MCF 10A (cell line): ENCODE results near the gene APOC1. TPM values are rescaled to one million over a fixed set of nuclear protein-coding genes. Genes with fewer than 3 reads are reported as not detected.
"Not testable (repeated sequence)": the region's sequence is repeated elsewhere in the genome, so short reads cannot be mapped to it uniquely, and the experiment has no call there.

ENCODE experiments used
- BruUV-seq: library from RNA; stranded (reverse); fragments of 400-500 nt; replicated peaks from 2 replicates; lab custom pipeline; 2021; lab: Mats Ljungman, UMichigan
- CTCF ChIA-PET: fragments of 300-600 bp; sonication (Branson Sonifier 250); formaldehyde crosslinking; extraction: SDS; loops from one replicate; lab custom pipeline; 2021; ENCODE audit warnings: antibody characterized with exemption, inconsistent platforms; lab: Yijun Ruan, JAX
- POLR2A ChIA-PET: fragments of 300-600, 350-650 bp; sonication (Branson Sonifier 250); formaldehyde crosslinking; extraction: SDS; loops from one replicate; lab custom pipeline; 2020; ENCODE audit warnings: antibody characterized with exemption, inconsistent platforms; lab: Yijun Ruan, JAX
- DNase-seq: peaks from one replicate; pipeline ENCODE4 v3.0.0-alpha.2; 2018; ENCODE audit not compliant: unreplicated experiment
- H3K27ac Mint-ChIP-seq: one replicate; pipeline ENCODE4 v1.8.0; 2022; ENCODE audit warnings: mild to moderate bottlenecking, low read depth, mixed read lengths; ENCODE audit not compliant: unreplicated experiment
- H3K27me3 Mint-ChIP-seq: one replicate; pipeline ENCODE4 v1.8.0; 2022; ENCODE audit warnings: mixed read lengths; ENCODE audit not compliant: insufficient read depth, unreplicated experiment
- H3K36me3 Mint-ChIP-seq: one replicate; pipeline ENCODE4 v1.8.0; 2022; ENCODE audit warnings: mild to moderate bottlenecking, moderate library complexity, mixed read lengths; ENCODE audit not compliant: insufficient read depth, unreplicated experiment
- H3K4me1 Mint-ChIP-seq: one replicate; pipeline ENCODE4 v1.8.0; 2022; ENCODE audit warnings: mixed read lengths; ENCODE audit not compliant: insufficient read depth, unreplicated experiment
- H3K4me3 Mint-ChIP-seq: one replicate; pipeline ENCODE4 v1.8.0; 2022; ENCODE audit warnings: mild to moderate bottlenecking, moderate library complexity, mixed read lengths; ENCODE audit not compliant: unreplicated experiment
- H3K9me3 Mint-ChIP-seq: one replicate; pipeline ENCODE4 v1.8.0; 2022; ENCODE audit warnings: mixed read lengths; ENCODE audit not compliant: unreplicated experiment
- CTCF ChIP-seq: fragments of 200-600 bp; IDR thresholded peaks from one replicate; pipeline ENCODE4 v1.8.0; 2022; ENCODE audit warnings: antibody characterized with exemption, mild to moderate bottlenecking; ENCODE audit not compliant: unreplicated experiment
- intact Hi-C: fragments of 100-400 bp; cut with micrococcal nuclease; formaldehyde crosslinking; loops from 2 replicates; pipeline ENCODE4 v1.14.1; 2022
- total RNA-seq: library from RNA; stranded (reverse); gene quantifications from 2 replicates; pipeline ENCODE4 v1.2.3, GENCODE V29; 2022

APOC1 gene
- total RNA-seq, 1 experiment from 2014 or later: 1.1 TPM

- POLR2A ChIA-PET: interaction anchor here (0.6 kb wide), 1 partner anchor 20 kb away, joined by 3 read pairs; no protein-coding TSS in a partner anchor
- intact Hi-C loops: no loop called here
- H3K9me3 Mint-ChIP-seq: no peaks in the 10 kb centered on the region
- H3K4me1 Mint-ChIP-seq: no peaks in the 10 kb centered on the region
- TF ChIP-seq CTCF: no peak
- no peaks in the 10 kb centered on the region for H3K36me3 Mint-ChIP-seq
- H3K27ac Mint-ChIP-seq: no peak overlapping the region
- CTCF ChIA-PET: interaction anchor here (1.1 kb wide), 1 partner anchor 100 kb away, joined by 4 read pairs; no protein-coding TSS in a partner anchor
- no TSS peak for BruUV-seq
- H3K27me3 Mint-ChIP-seq: no peaks in the 10 kb centered on the region
- DNase-seq: no peak
- H3K4me3 Mint-ChIP-seq: no peak overlapping the region
Measured at GRCh38 chr19:44884566-44884965, 29.8 kb upstream of the APOC1 start.

GRCh38 chr19:44886141-44886540 lies 28.3 kb upstream of the APOC1 start:
- H3K36me3 Mint-ChIP-seq: no peaks in the 10 kb centered on the region
- no peaks in the 10 kb centered on the region for H3K27me3 Mint-ChIP-seq
- no peak for TF ChIP-seq CTCF
- H3K27ac Mint-ChIP-seq: no peak overlapping the region
- intact Hi-C loops: no loop called here
- H3K4me1 Mint-ChIP-seq: peaks cover 6% of the 10 kb centered on the region
- BruUV-seq: no TSS peak
- ChIA-PET POLR2A (no interaction called here), CTCF (no interaction called here)
- DNase-seq: no peak
- H3K4me3 Mint-ChIP-seq: no peak overlapping the region
- H3K9me3 Mint-ChIP-seq: no peaks in the 10 kb centered on the region

GRCh38 chr19:44887648-44888047 lies 26.8 kb upstream of the APOC1 start:
- Mint-ChIP-seq H3K36me3 (peaks cover 4% of the 10 kb centered on the region), H3K27ac (no peak overlapping the region), H3K27me3 (no peaks in the 10 kb centered on the region), H3K4me1 (peaks cover 17% of the 10 kb centered on the region), H3K9me3 (no peaks in the 10 kb centered on the region), H3K4me3 (no peak overlapping the region)
- CTCF ChIA-PET: interaction anchor here (0.6 kb wide), 2 partner anchors 165 to 228 kb away, joined by 3 to 4 read pairs; no protein-coding TSS in a partner anchor
- intact Hi-C loops: no loop called here
- POLR2A ChIA-PET: no interaction called here
- DNase-seq: no peak
- TF ChIP-seq CTCF: no peak
- no TSS peak for BruUV-seq

- H3K27me3 Mint-ChIP-seq, H3K27ac Mint-ChIP-seq, BruUV-seq, POLR2A ChIA-PET, H3K4me3 Mint-ChIP-seq, H3K9me3 Mint-ChIP-seq, intact Hi-C loops, DNase-seq: not testable (repeated sequence)
- Mint-ChIP-seq H3K4me1 (peaks cover 24% of the 10 kb centered on the region), H3K36me3 (peaks cover 11% of the 10 kb centered on the region)
- CTCF ChIA-PET: interaction anchor here (0.6 kb wide), 1 partner anchor 166 kb away, joined by 3 read pairs; no protein-coding TSS in a partner anchor
Measured at GRCh38 chr19:44888335-44888734, 26.1 kb upstream of the APOC1 start.
